Measurements from ENCODE around the gene MPRIP.

MPRIP gene

DNA sequence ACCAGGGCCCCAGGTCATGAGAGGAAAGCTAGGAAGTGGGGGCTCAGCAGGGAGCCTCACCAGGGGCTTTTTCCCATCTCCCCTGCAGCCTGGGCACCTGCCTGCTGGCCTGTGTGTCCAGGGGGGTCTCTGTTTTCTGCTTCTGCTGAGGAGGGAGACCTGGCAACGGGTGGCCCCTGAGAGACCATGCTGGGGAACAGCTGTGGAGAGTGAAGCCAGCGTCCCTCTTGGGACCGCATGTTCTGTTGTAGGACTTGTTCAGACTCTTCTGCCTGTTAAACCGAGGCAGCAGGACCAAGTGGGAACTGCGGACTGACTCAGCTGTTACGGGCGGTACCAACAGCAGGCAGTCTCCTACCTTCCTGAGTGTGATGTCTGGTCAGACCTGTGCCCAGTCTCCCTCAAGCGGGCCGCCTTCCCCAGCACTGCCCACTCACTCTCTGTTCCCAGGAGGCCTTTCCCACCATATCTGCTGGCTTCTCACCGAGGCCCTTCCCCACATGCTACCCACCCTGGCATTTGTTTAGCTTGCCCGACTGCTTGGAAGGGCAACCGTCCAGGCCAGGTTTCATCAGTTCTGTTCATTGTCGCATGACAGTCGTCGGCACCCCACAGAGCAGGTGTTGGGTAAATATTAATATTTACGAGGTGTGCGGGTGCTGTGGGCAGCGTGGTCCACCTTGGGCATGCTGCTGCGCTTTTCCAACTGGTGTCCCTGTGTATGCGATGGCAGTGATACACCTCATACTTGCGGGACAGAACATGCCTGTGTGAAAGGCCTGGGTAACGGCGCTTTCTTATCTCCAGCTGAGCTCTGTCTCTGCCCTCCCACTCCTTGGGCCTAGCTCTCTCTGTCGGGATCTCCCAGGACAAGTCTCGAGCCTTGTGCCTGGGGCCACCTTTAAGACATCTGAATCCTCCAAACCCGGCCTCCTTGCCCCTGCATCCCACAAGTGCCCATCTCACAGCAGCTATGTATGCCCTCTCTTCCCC, 69.4 kb downstream of the MPRIP start:
- DNase-seq: peak; percentile 79

GRCh38 chr17:17112628-17113200, 70.5 kb downstream of the MPRIP start:
- no peak for DNase-seq

DNA sequence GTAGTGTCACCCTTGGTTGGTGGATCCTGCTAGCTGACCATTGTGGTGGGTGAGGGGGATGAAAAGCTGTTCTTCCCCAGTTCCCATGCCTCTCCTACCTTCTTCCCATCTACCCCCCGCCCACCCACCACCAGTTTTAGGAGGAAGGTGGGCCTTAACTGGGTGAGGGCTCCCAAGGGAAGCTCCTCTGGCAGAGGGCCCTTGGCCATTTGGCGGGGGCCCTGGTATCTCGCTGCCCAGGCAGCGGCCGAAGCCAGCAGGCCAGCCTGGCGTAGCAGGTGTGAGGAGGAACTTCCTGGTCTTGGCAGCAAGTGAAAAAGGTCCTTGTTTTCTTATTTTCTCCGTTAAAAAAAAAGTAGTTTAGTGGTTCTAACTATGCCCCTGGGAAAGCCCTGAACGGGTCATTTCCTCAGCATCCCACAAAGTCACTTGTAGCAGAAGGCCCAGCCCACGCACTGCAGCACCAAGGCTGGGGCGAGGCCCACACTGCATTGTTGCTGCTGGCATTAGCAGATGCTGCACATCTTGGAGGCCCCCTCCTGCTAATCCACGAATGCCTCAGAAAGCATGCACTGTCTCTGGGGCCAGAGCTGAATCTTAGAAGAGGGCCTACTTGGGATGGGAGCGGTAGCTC, 72.5 kb downstream of the MPRIP start:
- no peak for DNase-seq

DNA sequence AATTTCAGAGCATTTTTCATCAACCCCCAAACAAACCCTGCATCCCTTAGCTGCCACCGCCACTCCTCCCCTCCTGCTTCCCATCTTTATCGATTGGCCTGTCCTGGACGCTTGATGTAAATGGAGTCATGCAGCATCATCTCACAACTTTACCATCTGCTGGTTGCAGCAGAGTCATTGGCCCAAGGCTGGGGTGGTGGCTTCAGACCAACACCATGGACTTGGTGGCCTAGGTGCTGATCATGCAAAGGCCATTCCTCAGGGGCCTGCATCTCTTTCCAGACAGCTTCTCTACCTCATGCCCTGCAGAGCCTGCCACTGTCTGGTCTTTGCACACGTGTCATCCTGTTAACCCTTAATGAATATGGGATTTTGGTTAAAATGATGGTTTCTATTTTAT, 73.4 kb downstream of the MPRIP start:
- no peak for DNase-seq

- no peak for DNase-seq
These were observed 74.1 kb downstream of the MPRIP start for GRCh38 chr17:17116406-17116805.

GRCh38 chr17:17117923-17118322, 75.7 kb downstream of the MPRIP start:
- no peak for DNase-seq

GRCh38 chr17:17118399-17118798, 76.1 kb downstream of the MPRIP start:
- DNase-seq: no peak

GRCh38 chr17:17119106-17119505, 76.8 kb downstream of the MPRIP start:
- no peak for DNase-seq

DNA sequence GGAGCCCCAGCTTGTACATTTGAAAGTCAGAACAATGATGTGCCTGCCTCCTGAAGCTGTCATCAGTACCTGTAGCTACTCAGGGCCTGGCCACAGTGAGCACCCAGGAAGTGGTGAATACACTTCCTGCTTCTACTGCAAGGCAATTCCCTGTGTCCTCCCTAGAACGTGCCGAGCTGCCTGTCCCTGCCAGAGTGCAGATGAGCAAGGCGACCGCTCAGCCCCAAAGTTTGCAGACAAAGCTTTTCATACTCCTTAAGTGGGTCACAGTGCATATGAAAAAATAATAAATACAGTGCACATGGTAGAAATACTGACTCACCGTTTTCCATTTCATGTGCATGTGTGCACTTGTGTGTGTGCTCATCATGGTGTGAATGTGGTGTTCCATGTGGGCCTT, 77.3 kb downstream of the MPRIP start:
- no peak for DNase-seq

GRCh38 chr17:17120294-17120693, 78.0 kb downstream of the MPRIP start:
- no peak for DNase-seq

GRCh38 chr17:17120701-17121100, 78.4 kb downstream of the MPRIP start:
- peak; percentile 54 for DNase-seq

GRCh38 chr17:17121162-17121561, 78.9 kb downstream of the MPRIP start:
- DNase-seq: no peak

DNA sequence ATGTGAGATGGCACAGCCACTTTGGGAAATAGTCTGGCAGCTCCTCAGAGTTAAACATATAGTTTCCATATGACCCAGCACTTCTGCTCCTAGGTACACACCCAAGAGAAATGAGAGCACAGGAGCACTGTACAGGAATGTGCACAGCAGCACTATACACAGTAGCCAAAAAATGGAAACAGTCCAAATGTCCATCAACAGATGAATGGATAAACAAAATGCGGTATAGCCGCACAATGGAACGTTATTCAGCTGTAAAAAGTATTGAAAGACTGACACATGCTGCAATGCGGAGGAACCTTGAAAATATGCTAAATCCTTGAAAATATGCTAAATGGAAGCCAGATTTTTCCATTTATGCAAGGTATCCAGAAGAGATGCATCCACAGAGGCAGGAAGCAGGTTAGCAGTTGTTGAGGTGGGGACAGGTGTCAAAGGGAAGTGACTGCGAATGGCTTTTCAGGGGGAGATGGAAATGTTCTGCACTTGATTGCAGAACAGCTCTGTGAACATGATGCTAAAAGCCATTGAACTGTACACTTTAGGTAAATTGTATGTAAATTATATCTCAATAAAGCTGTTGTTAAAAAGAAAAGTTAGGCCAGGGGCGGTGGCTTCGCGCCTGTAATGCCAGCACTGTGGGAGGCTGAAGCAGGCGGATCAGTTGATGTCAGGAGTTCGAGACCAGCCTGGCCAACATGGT, 80.7 kb downstream of the MPRIP start:
- DNase-seq: no peak

DNA sequence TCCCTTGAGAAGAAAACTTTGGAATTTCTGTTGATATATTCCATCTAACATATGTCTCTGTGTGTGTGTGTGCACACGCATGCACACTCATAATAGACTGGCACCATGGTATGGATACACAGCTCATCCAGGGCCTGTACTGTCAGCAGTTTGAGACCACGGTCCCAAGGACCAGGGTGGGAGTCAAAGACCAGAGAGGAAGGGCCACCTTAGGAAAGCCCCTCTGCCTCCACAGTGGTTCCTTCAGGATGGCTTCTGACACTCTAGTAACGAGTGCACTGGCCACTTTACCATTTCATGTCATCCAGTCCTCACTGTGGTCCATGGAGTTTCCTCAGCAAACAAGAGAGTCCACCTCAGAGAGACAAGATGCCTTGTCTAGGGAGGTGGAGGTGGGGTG, 82.1 kb downstream of the MPRIP start:
- DNase-seq: no peak

DNA sequence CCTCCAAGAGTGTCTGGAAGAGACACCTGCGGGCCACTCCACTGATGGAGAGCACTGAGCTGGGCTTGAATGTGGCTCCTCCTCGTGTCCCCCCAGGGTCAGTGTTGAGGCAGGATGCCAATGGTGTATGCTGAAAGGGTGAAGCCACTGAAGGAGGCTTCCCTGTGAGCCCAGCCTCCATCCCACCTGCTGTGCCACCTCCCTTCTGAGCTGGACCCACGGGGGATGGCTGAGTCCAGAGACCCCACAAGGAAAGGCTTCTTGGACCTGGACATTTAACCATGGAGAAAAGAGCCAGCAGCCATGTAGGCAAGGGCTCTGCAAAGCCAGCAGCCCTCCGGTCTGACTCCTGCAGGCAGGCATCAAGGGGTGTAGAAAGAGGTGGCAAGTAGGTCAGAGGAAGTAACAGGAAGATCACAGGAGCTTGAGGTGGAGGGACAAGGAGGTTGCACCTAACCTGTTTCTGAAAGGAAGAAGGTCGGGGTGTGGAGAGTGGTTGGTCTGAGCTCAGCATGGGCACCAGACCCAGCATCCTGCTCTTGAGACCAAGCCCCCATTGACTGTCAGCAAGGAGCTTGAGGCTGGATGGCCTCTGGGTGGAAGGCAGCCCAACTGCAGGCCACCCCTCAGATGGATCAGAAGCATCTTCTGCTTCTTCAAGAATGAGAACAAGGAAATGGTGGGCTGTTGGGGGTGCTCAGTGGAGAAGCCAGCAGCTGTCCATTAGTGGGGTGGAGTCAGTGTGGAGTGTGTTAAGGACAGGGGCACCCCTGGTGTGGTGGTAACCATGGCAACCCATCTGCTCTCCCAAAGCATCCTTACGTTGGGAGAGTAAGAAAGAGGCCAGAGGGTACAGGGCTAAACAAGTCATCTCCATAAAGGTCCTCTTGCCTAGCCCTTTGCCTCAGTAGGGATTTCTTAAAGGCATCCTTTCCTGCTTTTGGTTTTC, 83.2 kb downstream of the MPRIP start:
- DNase-seq: peak; percentile 66

- peak; percentile 52 for DNase-seq
These were observed 84.2 kb downstream of the MPRIP start for GRCh38 chr17:17126131-17127110.

DNA sequence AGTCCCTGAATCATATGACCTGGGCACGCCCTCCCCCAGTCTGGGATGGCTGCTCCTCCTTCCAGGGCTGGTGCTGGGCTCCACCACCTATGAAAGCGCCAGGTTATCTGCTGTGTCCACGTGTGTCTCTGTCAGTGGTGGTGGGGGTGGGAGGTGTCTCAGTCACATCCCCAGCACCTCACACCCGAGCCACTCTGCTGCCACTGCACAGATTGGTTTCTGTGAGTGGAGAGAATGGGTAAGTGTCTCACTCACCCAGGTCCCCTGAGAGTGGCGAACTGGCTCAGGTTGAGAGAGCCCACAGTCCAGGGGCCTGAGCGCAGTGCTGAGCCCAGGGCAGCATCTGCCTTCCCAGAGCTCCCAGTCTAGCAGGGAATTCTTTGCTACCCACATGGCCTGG, 84.9 kb downstream of the MPRIP start:
- DNase-seq: no peak

GRCh38 chr17:17127730-17128291, 85.6 kb downstream of the MPRIP start:
- no peak for DNase-seq

GRCh38 chr17:17128476-17129075, 86.3 kb downstream of the MPRIP start:
- no peak for DNase-seq

DNA sequence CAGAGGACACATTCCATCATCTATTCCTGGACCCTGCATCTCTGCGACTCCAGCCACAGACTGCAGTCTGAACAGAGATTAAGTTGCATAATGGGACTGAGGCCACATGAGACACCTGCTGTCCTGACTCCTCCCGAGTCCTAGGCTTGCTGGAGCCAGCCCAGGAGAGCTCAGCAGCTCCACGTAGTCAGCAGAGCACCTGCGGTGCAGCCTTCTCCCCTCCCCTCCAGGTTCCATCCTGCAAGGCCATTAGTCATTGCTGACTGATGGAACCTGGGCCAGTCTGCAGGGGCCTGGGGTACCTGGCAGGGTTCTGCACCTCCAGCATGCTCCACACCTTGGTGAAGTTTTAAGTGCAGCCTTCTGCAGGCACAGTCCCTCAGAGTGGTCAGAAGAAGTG, 87.2 kb downstream of the MPRIP start:
- peak; percentile 72 for DNase-seq
